Tibial nerve (tissue), 4 donors: ENCODE measurements around the gene TTC28. TPM values are rescaled to one million over a fixed set of nuclear protein-coding genes. Genes with fewer than 3 reads are reported as not detected.

Source experiments
- DNase-seq, 2 donors: peaks; one replicate each; pipeline ENCODE4 v3.0.0-alpha.2; 2019; ENCODE audit warnings: low spot score in 2 of 2
- H3K27ac ChIP-seq, 4 donors: fragments of 200-600 bp; sonication (generic) in 3 of 4; one replicate each; pipeline ENCODE4 v1.5.1; 2017 to 2019; ENCODE audit warnings: mild to moderate bottlenecking in 1 of 4
- H3K27me3 ChIP-seq, 2 donors: fragments of 200-600 bp; sonication (generic) in 1 of 2; one replicate each; pipeline versions ENCODE4 v1.5.1 to v1.6.0; 2017 to 2019
- H3K36me3 ChIP-seq, 3 donors: fragments of 200-600 bp; sonication (generic); one replicate each; pipeline ENCODE4 v1.5.1; 2018 to 2019
- H3K4me1 ChIP-seq, 4 donors: fragments of 200-600 bp; sonication (generic) in 3 of 4; one replicate each; pipeline ENCODE4 v1.5.1; 2017 to 2019
- H3K4me3 ChIP-seq, 4 donors: fragments of 200-600 bp; sonication (generic) in 3 of 4; one replicate each; pipeline ENCODE4 v1.5.1; 2017 to 2019; ENCODE audit warnings: mild to moderate bottlenecking in 1 of 4, moderate library complexity in 1 of 4
- H3K9me3 ChIP-seq, 4 donors: fragments of 200-600 bp; sonication (generic) in 3 of 4; one replicate each; pipeline ENCODE4 v1.5.1; 2017 to 2019
- EP300 ChIP-seq, 2 donors: sonication (generic); formaldehyde crosslinking; IDR thresholded peaks; one replicate each; pipeline ENCODE4 v1.6.1; 2017; ENCODE audit warnings: antibody characterized with exemption in 2 of 2, mild to moderate bottlenecking in 1 of 2
- POLR2A ChIP-seq, 2 donors: fragments of 450-650 bp; IDR thresholded peaks; one replicate each; pipeline ENCODE4 v1.6.1; 2017; ENCODE audit warnings: antibody characterized with exemption in 2 of 2, mild to moderate bottlenecking in 2 of 2, moderate library complexity in 2 of 2
- WGBS, 2 donors: methylation state at CpG; one replicate each; pipeline ENCODE4 v1.1.5; 2018; 5-methylcytosine and 5-hydroxymethylcytosine counted together
- total RNA-seq, 4 donors: library from RNA; depleted of rRNA; stranded (reverse); fragments of >200 nt; gene quantifications; one replicate each; pipeline ENCODE4 v1.1.0, GENCODE V29; 2016
- TF ChIP-seq, protein P1 (sequence below), 5 experiments: fragments of 200-600 bp in 3 of 5; fragments of 450-650 bp in 2 of 5; sonication (generic) in 3 of 5; IDR thresholded peaks; one replicate each; pipeline ENCODE4 v1.5.1; 2016 to 2019; ENCODE audit warnings: antibody characterized with exemption in 5 of 5, mild to moderate bottlenecking in 3 of 5, moderate library complexity in 2 of 5

TTC28 gene
- total RNA-seq, 4 donors from 2014 or later = 83.9 to 177 (median 128) TPM

DNA sequence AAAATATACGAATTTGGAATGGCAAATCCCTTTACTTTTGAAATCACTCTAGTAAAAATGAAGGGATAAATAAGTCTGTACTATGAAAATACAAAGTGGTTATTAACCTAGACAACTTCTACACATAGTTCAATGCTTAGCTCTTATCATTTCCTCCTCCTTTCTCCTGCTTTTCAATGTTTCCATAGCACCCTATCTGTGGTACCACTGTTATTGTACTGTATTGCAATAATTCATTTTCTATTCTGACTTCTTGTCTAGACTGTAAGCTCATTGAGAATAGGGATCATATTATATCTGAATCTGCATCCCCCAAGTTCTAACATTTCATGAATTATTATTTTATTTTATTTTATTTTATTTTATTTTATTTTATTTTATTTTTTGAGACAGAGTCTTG, 251.4 kb downstream of the TTC28 start:
- DNase-seq = no peak
- Histone ChIP-seq H3K9me3 (no peaks in the 10 kb centered on the region), H3K27me3 (no peaks in the 10 kb centered on the region), H3K4me1 (peaks cover 0 to 20% (median 9%) of the 10 kb centered on the region in 4 donors), H3K36me3 (no peaks in the 10 kb centered on the region), H3K27ac (no peak overlapping the region), H3K4me3 (no peak overlapping the region)
- 87 to 93% methylated on average over 1 of the region's 1 CpG for WGBS, 2 donors
- TF ChIP-seq EP300 (IDR thresholded peaks at IDR 0.05) = no peak
- no peak for TF ChIP-seq POLR2A (IDR thresholded peaks at IDR 0.05)
- TF ChIP-seq, protein P1, sequence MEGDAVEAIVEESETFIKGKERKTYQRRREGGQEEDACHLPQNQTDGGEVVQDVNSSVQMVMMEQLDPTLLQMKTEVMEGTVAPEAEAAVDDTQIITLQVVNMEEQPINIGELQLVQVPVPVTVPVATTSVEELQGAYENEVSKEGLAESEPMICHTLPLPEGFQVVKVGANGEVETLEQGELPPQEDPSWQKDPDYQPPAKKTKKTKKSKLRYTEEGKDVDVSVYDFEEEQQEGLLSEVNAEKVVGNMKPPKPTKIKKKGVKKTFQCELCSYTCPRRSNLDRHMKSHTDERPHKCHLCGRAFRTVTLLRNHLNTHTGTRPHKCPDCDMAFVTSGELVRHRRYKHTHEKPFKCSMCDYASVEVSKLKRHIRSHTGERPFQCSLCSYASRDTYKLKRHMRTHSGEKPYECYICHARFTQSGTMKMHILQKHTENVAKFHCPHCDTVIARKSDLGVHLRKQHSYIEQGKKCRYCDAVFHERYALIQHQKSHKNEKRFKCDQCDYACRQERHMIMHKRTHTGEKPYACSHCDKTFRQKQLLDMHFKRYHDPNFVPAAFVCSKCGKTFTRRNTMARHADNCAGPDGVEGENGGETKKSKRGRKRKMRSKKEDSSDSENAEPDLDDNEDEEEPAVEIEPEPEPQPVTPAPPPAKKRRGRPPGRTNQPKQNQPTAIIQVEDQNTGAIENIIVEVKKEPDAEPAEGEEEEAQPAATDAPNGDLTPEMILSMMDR (IDR thresholded peaks at IDR 0.05) = no peak

DNA sequence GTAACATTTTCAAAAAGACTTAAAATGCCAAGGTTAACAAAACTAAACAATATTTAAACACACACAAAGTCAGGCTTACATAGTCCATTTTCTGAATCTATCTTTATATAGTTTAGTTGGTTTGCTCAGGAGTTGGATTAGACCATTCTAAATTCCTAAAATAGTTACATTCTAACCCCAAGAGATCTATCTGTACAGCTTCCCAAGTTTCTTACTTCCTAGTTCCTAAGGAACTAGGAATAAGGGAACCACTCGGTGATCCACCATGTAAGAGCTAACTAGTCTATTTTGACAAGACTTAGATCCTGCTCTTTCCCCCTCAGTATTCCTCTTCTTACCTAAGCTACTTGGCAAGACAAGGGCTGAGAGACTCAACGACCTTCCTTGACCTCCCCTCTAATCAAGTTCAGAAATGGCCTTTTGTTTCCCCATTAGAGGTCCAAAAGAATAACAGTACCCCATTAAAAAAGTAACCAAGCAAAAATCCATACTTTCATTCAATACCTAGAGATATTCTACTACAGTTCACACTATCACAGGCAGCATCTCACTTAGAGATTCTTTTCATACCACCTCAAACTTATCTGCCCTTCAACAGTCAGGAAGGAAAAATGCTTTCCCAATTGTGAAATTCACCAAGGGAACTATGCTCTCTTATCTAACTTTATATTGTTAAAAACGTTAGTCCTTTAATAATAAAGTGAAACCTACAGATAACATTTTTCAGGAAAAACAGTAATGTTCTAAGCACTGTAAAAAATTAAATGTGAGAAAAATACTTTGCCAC, 253.1 kb downstream of the TTC28 start:
- no peaks in the 10 kb centered on the region for H3K36me3 ChIP-seq
- DNase-seq = no peak
- H3K27ac ChIP-seq = no peak overlapping the region
- H3K27me3 ChIP-seq = no peaks in the 10 kb centered on the region
- TF ChIP-seq POLR2A (IDR thresholded peaks at IDR 0.05) = no peak
- TF ChIP-seq, protein P1 (IDR thresholded peaks at IDR 0.05) = no peak
- peaks cover 0 to 20% (median 9%) of the 10 kb centered on the region in 4 donors for H3K4me1 ChIP-seq
- H3K9me3 ChIP-seq = no peaks in the 10 kb centered on the region
- no peak overlapping the region for H3K4me3 ChIP-seq
- WGBS, 2 donors = 46 to 48% methylated on average over 3 of the region's 3 CpGs

DNA sequence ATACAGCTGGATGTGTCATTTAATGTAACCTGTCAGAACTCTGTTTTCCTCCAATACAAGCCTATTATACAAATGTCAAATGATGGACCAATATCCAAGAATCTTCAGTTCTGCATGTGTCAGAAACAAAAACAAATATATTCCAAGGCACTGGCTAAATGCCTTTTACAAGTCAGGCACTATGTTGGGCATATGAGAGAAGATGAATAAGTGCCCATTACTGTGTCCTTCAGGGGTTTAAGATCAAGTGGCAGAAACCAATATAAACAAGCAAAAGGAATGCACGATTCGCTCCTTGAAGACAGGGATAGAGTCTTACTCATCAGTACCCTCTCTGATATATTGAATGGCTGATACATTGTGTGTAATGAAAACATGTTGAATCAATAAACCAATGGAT, 254.4 kb downstream of the TTC28 start:
- H3K4me3 ChIP-seq = no peak overlapping the region
- H3K27ac ChIP-seq = no peak overlapping the region
- H3K4me1 ChIP-seq = peaks cover 0 to 15% (median 4%) of the 10 kb centered on the region in 4 donors
- no peaks in the 10 kb centered on the region for H3K9me3 ChIP-seq
- TF ChIP-seq POLR2A (IDR thresholded peaks at IDR 0.05) = no peak
- H3K36me3 ChIP-seq = no peaks in the 10 kb centered on the region
- 92 to 95% methylated on average over 2 of the region's 2 CpGs for WGBS, 2 donors
- no peaks in the 10 kb centered on the region for H3K27me3 ChIP-seq
- DNase-seq = no peak

DNA sequence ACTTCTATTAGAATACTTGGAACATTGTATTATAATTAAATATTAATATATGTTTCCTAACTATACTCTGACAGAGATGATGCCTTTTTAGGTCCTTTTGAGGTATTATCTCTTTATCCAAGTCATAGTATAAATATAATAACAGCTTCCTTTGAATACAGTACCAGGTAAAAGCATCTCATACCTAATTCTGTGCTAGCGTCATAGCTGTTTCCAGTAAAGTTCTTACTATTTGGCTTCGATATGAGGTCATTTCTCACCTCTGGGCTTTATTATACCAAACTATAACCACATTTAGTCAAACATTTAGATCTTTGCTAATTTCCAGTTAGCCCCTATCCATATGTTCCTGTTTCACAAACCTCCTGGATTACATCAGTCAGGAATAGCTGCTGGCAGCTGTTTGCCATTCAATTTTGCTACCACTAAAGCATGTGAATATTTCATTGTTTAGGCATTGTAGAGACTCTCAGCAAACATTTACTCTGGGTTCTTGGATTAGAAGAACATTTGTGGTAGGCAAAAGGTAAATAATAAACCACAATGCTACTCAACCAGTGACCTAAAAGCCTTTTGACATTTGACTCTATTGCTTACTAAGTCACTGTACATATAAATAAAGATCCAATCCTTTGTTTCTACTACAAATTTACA, 255.1 kb downstream of the TTC28 start:
- H3K4me1 ChIP-seq = peaks cover 0 to 17% (median under 1%) of the 10 kb centered on the region in 4 donors
- H3K9me3 ChIP-seq = no peaks in the 10 kb centered on the region
- no peak overlapping the region for H3K4me3 ChIP-seq
- no peaks in the 10 kb centered on the region for H3K36me3 ChIP-seq
- DNase-seq = no peak
- TF ChIP-seq, protein P1 (IDR thresholded peaks at IDR 0.05) = no peak
- TF ChIP-seq EP300 (IDR thresholded peaks at IDR 0.05) = no peak
- no peak for TF ChIP-seq POLR2A (IDR thresholded peaks at IDR 0.05)
- H3K27ac ChIP-seq = no peak overlapping the region
- WGBS, 2 donors = 89 to 94% methylated on average over 2 of the region's 2 CpGs
- H3K27me3 ChIP-seq = no peaks in the 10 kb centered on the region

DNA sequence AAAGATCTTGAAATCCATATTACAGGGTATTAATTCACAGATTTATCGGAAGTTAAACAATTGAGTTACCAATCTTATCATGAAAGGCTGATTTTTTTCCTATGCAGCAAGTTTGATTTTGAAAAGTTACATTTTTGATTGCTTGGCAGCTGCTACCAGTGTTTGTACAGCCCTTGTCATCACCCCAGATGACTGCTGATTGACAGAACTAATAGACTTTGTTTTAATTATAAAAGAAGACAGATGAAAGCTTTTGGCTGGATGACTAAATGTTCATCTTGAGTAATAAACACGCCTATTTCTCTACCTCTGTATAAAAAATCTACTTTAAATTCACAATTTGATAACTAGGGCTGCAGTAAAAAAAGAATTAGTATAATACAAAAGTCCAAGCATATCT, 259.7 kb downstream of the TTC28 start:
- Histone ChIP-seq H3K4me1 (peaks cover 0 to 8% (median under 1%) of the 10 kb centered on the region in 4 donors), H3K27ac (no peak overlapping the region), H3K4me3 (no peak overlapping the region), H3K36me3 (no peaks in the 10 kb centered on the region), H3K27me3 (no peaks in the 10 kb centered on the region), H3K9me3 (no peaks in the 10 kb centered on the region)
- TF ChIP-seq, protein P1 (IDR thresholded peaks at IDR 0.05) = no peak
- TF ChIP-seq POLR2A (IDR thresholded peaks at IDR 0.05) (no peak), EP300 (IDR thresholded peaks at IDR 0.05) (no peak)
- no peak for DNase-seq
- 71 to 77% methylated on average over 2 of the region's 2 CpGs for WGBS, 2 donors
